WTC11 (cell line): ENCODE measurements around the gene KRT35. TPM values are rescaled to one million over a fixed set of nuclear protein-coding genes. Genes with fewer than 3 reads are reported as not detected.

Experiments
- ATAC-seq: fragments of 200-7000 bp; cut with Tn5 transposase; 2 replicates; pipeline ENCODE4 v1.10.0; 2021; ENCODE audit warnings: mild to moderate bottlenecking, moderate library complexity
- CTCF ChIA-PET: fragments of 300-600 bp; sonication (Branson Sonifier 250); formaldehyde crosslinking; loops from one replicate; lab custom pipeline; 2021; ENCODE audit warnings: antibody characterized with exemption; lab: Charles Lee
- POLR2A ChIA-PET: fragments of 350-600 bp; sonication (Branson Sonifier 250); formaldehyde crosslinking; loops from one replicate; lab custom pipeline; 2021; ENCODE audit warnings: antibody characterized with exemption; lab: Charles Lee
- DNase-seq: peaks from one replicate; pipeline ENCODE4 v3.0.0; 2021; ENCODE audit warnings: low spot score
- H3K27ac Mint-ChIP-seq: 2 replicates; pipeline ENCODE4 v1.8.0; 2021; ENCODE audit warnings: mixed read lengths
- H3K27me3 Mint-ChIP-seq: 2 replicates; pipeline ENCODE4 v1.8.0; 2021; ENCODE audit warnings: low read depth, mild to moderate bottlenecking, moderate library complexity, mixed read lengths
- H3K36me3 Mint-ChIP-seq: 2 replicates; pipeline ENCODE4 v1.8.0; 2021; ENCODE audit warnings: mixed read lengths
- H3K4me1 Mint-ChIP-seq: 2 replicates; pipeline ENCODE4 v1.8.0; 2022; ENCODE audit warnings: mixed read lengths
- H3K4me3 Mint-ChIP-seq: 2 replicates; pipeline ENCODE4 v1.8.0; 2021; ENCODE audit warnings: mild to moderate bottlenecking, moderate library complexity, mixed read lengths
- H3K9me3 Mint-ChIP-seq: 2 replicates; pipeline ENCODE4 v1.8.0; 2021; ENCODE audit warnings: mixed read lengths
- GTF2I ChIP-seq: fragments of 250-450 bp; sonication (Bioruptor Pico); conservative IDR thresholded peaks from 2 replicates; pipeline ENCODE4 v1.4.0; 2021; ENCODE audit warnings: mild to moderate bottlenecking
- RORB ChIP-seq: fragments of 250-450 bp; sonication (Bioruptor Pico); IDR thresholded peaks from 2 replicates; pipeline ENCODE4 v1.9.0; 2021; ENCODE audit warnings: mild to moderate bottlenecking
- ZNF138 ChIP-seq: sonication (generic); formaldehyde crosslinking; conservative IDR thresholded peaks from 2 replicates; pipeline ENCODE4 v1.8.1; 2022; ENCODE audit warnings: mild to moderate bottlenecking, moderate library complexity, missing genetic modification reagents
- ZNF219 ChIP-seq: sonication (generic); formaldehyde crosslinking; IDR thresholded peaks from 2 replicates; pipeline ENCODE4 v1.8.0; 2023; ENCODE audit warnings: missing genetic modification reagents, mild to moderate bottlenecking, borderline replicate concordance
- ZNF263 ChIP-seq: sonication (generic); formaldehyde crosslinking; IDR thresholded peaks from 2 replicates; pipeline ENCODE4 v1.8.1; 2022; ENCODE audit warnings: low read depth, mild to moderate bottlenecking, moderate library complexity, missing genetic modification reagents
- total RNA-seq: library from RNA; stranded (reverse); gene quantifications from 3 replicates; pipeline ENCODE4 v1.2.3, GENCODE V29; 2021
- TF ChIP-seq, protein P1 (sequence below): sonication (generic); formaldehyde crosslinking; IDR thresholded peaks from 2 replicates; pipeline ENCODE4 v1.8.0; 2023; ENCODE audit warnings: mild to moderate bottlenecking, missing genetic modification reagents
- TF ChIP-seq, protein P2 (sequence below): sonication (generic); formaldehyde crosslinking; IDR thresholded peaks from 2 replicates; pipeline ENCODE4 v1.8.1; 2022; ENCODE audit warnings: low read depth, missing genetic modification reagents, borderline replicate concordance
- TF ChIP-seq, protein P3 (sequence below): sonication (generic); formaldehyde crosslinking; IDR thresholded peaks from 2 replicates; pipeline ENCODE4 v1.8.1; 2023; ENCODE audit warnings: mild to moderate bottlenecking, missing genetic modification reagents, moderate library complexity
- TF ChIP-seq, protein P4 (sequence below): sonication (generic); formaldehyde crosslinking; IDR thresholded peaks from 2 replicates; pipeline ENCODE4 v1.8.1; 2023; ENCODE audit warnings: mild to moderate bottlenecking, moderate library complexity, missing genetic modification reagents
- TF ChIP-seq, protein P5 (sequence below): sonication (generic); formaldehyde crosslinking; conservative IDR thresholded peaks from 2 replicates; pipeline ENCODE4 v1.8.1; 2022; ENCODE audit warnings: mild to moderate bottlenecking, missing genetic modification reagents
- TF ChIP-seq, protein P6 (sequence below): fragments of 250-450 bp; sonication (Bioruptor Pico); IDR thresholded peaks from 2 replicates; pipeline ENCODE4 v1.9.0; 2021; ENCODE audit warnings: moderate library complexity, mild to moderate bottlenecking, inconsistent platforms, borderline replicate concordance
- TF ChIP-seq, protein P7 (sequence below): fragments of 250-450 bp; sonication (Bioruptor Pico); IDR thresholded peaks from 2 replicates; pipeline ENCODE4 v2.1.2; 2022; ENCODE audit warnings: mild to moderate bottlenecking, moderate library complexity
- TF ChIP-seq, protein P8 (sequence below): sonication (generic); formaldehyde crosslinking; IDR thresholded peaks from 2 replicates; pipeline ENCODE4 v1.8.1; 2023; ENCODE audit warnings: mild to moderate bottlenecking, missing genetic modification reagents

Gene KRT35
- total RNA-seq, 1 experiment from 2014 or later: not detected

DNA sequence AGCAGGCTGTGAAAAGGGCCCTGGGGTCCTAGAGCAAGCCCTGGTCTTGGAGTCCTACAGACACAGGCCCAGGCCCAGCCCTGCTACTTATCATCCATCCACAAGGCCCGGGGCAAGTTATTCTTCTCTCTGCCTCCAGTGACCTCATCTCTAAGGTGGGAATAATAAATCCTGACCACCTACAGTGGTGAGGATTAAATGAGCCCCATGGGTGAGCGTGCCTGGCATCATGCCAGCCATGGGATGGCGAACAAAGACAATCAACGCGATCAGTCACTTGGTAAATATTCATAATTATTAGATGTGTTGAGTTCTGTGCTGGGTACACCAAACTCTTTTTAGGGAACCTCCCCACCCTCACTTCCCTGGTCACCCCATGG is 32.2 kb upstream of the KRT35 start:
- H3K9me3 Mint-ChIP-seq: no peaks in the 10 kb centered on the region
- H3K4me3 Mint-ChIP-seq: no peak overlapping the region
- H3K27ac Mint-ChIP-seq: no peak overlapping the region
- no peaks in the 10 kb centered on the region; the same call in 1 of the 2 replicates for H3K27me3 Mint-ChIP-seq
- CTCF ChIA-PET: interaction anchor here (0.9 to 15.4 kb wide), 3 partner anchors 9 to 36 kb away, joined by 3 to 116 read pairs (median 3); no protein-coding TSS in a partner anchor
- TF ChIP-seq, protein P1, sequence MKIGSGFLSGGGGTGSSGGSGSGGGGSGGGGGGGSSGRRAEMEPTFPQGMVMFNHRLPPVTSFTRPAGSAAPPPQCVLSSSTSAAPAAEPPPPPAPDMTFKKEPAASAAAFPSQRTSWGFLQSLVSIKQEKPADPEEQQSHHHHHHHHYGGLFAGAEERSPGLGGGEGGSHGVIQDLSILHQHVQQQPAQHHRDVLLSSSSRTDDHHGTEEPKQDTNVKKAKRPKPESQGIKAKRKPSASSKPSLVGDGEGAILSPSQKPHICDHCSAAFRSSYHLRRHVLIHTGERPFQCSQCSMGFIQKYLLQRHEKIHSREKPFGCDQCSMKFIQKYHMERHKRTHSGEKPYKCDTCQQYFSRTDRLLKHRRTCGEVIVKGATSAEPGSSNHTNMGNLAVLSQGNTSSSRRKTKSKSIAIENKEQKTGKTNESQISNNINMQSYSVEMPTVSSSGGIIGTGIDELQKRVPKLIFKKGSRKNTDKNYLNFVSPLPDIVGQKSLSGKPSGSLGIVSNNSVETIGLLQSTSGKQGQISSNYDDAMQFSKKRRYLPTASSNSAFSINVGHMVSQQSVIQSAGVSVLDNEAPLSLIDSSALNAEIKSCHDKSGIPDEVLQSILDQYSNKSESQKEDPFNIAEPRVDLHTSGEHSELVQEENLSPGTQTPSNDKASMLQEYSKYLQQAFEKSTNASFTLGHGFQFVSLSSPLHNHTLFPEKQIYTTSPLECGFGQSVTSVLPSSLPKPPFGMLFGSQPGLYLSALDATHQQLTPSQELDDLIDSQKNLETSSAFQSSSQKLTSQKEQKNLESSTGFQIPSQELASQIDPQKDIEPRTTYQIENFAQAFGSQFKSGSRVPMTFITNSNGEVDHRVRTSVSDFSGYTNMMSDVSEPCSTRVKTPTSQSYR (CRISPR knock-in tag): no peak
- TF ChIP-seq, protein P2, sequence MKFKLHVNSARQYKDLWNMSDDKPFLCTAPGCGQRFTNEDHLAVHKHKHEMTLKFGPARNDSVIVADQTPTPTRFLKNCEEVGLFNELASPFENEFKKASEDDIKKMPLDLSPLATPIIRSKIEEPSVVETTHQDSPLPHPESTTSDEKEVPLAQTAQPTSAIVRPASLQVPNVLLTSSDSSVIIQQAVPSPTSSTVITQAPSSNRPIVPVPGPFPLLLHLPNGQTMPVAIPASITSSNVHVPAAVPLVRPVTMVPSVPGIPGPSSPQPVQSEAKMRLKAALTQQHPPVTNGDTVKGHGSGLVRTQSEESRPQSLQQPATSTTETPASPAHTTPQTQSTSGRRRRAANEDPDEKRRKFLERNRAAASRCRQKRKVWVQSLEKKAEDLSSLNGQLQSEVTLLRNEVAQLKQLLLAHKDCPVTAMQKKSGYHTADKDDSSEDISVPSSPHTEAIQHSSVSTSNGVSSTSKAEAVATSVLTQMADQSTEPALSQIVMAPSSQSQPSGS: no peak
- TF ChIP-seq, protein P3, sequence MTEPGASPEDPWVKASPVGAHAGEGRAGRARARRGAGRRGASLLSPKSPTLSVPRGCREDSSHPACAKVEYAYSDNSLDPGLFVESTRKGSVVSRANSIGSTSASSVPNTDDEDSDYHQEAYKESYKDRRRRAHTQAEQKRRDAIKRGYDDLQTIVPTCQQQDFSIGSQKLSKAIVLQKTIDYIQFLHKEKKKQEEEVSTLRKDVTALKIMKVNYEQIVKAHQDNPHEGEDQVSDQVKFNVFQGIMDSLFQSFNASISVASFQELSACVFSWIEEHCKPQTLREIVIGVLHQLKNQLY (CRISPR knock-in tag): no peak
- no peak for TF ChIP-seq RORB (CRISPR knock-in tag)
- no peak for TF ChIP-seq GTF2I (CRISPR knock-in tag)
- no peak for TF ChIP-seq ZNF219 (CRISPR knock-in tag)
- no peak for TF ChIP-seq ZNF138 (CRISPR knock-in tag)
- no peak for TF ChIP-seq ZNF263 (CRISPR knock-in tag)
- TF ChIP-seq, protein P4, sequence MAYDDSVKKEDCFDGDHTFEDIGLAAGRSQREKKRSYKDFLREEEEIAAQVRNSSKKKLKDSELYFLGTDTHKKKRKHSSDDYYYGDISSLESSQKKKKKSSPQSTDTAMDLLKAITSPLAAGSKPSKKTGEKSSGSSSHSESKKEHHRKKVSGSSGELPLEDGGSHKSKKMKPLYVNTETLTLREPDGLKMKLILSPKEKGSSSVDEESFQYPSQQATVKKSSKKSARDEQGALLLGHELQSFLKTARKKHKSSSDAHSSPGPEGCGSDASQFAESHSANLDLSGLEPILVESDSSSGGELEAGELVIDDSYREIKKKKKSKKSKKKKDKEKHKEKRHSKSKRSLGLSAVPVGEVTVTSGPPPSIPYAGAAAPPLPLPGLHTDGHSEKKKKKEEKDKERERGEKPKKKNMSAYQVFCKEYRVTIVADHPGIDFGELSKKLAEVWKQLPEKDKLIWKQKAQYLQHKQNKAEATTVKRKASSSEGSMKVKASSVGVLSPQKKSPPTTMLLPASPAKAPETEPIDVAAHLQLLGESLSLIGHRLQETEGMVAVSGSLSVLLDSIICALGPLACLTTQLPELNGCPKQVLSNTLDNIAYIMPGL (CRISPR knock-in tag): no peak
- TF ChIP-seq, protein P5, sequence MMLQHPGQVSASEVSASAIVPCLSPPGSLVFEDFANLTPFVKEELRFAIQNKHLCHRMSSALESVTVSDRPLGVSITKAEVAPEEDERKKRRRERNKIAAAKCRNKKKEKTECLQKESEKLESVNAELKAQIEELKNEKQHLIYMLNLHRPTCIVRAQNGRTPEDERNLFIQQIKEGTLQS (CRISPR knock-in tag): no peak
- TF ChIP-seq, protein P6, sequence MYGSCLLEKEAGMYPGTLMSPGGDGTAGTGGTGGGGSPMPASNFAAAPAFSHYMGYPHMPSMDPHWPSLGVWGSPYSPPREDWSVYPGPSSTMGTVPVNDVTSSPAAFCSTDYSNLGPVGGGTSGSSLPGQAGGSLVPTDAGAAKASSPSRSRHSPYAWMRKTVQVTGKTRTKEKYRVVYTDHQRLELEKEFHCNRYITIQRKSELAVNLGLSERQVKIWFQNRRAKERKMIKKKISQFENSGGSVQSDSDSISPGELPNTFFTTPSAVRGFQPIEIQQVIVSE: no peak
- TF ChIP-seq, protein P7, sequence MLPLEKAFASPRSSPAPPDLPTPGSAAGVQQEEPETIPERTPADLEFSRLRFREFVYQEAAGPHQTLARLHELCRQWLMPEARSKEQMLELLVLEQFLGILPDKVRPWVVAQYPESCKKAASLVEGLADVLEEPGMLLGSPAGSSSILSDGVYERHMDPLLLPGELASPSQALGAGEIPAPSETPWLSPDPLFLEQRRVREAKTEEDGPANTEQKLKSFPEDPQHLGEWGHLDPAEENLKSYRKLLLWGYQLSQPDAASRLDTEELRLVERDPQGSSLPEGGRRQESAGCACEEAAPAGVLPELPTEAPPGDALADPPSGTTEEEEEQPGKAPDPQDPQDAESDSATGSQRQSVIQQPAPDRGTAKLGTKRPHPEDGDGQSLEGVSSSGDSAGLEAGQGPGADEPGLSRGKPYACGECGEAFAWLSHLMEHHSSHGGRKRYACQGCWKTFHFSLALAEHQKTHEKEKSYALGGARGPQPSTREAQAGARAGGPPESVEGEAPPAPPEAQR: no peak
- TF ChIP-seq, protein P8, sequence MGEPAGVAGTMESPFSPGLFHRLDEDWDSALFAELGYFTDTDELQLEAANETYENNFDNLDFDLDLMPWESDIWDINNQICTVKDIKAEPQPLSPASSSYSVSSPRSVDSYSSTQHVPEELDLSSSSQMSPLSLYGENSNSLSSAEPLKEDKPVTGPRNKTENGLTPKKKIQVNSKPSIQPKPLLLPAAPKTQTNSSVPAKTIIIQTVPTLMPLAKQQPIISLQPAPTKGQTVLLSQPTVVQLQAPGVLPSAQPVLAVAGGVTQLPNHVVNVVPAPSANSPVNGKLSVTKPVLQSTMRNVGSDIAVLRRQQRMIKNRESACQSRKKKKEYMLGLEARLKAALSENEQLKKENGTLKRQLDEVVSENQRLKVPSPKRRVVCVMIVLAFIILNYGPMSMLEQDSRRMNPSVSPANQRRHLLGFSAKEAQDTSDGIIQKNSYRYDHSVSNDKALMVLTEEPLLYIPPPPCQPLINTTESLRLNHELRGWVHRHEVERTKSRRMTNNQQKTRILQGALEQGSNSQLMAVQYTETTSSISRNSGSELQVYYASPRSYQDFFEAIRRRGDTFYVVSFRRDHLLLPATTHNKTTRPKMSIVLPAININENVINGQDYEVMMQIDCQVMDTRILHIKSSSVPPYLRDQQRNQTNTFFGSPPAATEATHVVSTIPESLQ (CRISPR knock-in tag): no peak
- POLR2A ChIA-PET: no interaction called here
- peaks cover 24% of the 10 kb centered on the region for H3K4me1 Mint-ChIP-seq
- DNase-seq (no peak), ATAC-seq (no peak)
- H3K36me3 Mint-ChIP-seq: no peaks in the 10 kb centered on the region
